GM19193 (cell line): ENCODE results near the gene KCNK5.

Source experiments
- POLR2A ChIP-seq: IDR thresholded peaks from 4 replicates; pipeline ENCODE4 v1.6.1; 2011; ENCODE audit not compliant: insufficient read depth, insufficient read length; ENCODE audit errors: extremely low read depth

Gene KCNK5, protein sequence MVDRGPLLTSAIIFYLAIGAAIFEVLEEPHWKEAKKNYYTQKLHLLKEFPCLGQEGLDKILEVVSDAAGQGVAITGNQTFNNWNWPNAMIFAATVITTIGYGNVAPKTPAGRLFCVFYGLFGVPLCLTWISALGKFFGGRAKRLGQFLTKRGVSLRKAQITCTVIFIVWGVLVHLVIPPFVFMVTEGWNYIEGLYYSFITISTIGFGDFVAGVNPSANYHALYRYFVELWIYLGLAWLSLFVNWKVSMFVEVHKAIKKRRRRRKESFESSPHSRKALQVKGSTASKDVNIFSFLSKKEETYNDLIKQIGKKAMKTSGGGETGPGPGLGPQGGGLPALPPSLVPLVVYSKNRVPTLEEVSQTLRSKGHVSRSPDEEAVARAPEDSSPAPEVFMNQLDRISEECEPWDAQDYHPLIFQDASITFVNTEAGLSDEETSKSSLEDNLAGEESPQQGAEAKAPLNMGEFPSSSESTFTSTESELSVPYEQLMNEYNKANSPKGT

DNA sequence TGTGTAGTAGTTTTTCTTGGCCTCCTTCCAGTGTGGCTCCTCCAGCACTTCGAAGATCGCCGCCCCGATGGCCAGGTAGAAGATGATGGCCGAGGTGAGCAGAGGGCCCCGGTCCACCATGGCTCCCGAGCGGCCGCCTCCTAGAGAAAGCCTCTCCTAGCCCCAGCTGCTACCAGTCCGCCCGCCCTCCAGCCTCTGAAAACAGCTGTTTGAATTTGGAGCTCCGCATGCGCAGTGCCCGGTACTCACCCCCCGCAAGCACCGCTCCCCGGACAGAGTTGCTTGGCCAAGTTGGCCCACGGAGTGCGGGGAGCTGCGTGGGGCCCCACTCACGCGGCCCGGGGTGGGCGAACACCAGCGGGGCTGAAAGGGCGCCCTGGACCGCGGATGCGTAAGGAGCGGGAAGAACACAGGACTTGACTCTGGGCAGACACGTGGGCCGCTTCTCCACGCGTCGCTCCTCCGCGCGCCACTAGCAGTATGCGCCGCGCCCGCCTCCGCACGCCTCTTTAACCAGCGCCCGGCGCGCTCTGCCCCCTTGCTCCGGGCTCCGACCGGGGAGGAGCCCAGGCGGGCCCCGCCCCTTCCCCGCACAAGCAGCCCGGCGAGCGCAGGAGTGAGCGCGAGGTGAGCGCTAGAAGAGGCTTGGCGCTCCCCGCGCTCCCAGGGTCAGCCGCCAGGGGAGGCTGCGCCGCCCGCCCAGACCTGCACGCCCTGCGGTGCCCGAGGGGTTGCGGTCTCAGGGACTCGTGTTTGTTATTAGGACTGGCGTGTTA lies at the start of gene KCNK5:
Gene KCNK5, minus strand, starts transcription at position 484 of the 776 bp plus-strand sequence. Its CDS starts 364 bp downstream, at position 120.
- peak; percentile 73 for TF ChIP-seq POLR2A

DNA sequence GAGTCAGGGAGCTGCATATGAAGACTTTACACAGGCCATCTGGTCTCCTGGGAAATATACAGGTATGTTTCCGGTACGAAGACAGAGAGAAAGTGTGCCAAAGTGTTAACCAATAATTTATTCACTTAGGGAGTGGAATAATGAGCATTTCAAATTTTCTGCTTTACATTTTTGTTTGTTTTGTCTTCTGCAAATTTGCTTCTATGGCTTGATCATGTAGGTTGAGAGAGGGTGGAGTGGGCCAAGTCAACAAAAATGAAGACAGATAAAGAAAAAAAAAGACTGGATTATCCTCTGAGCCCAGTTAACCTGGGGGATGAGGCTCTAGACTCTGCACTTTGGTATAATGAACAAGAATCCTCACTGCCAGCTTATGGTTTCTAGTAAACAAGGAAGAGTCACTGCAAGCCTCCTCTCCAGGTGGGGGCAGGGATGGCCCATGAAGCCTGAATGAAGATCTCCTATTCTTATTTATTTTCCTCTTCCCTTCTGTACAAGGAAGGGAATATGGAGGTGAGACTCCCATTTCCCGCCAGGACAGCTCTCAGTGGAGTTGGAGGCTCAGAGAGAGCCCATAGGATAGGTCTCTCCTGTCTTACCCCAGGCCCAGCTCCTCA lies 47.2 kb upstream of the KCNK5 start:
- TF ChIP-seq POLR2A, result no peak

DNA sequence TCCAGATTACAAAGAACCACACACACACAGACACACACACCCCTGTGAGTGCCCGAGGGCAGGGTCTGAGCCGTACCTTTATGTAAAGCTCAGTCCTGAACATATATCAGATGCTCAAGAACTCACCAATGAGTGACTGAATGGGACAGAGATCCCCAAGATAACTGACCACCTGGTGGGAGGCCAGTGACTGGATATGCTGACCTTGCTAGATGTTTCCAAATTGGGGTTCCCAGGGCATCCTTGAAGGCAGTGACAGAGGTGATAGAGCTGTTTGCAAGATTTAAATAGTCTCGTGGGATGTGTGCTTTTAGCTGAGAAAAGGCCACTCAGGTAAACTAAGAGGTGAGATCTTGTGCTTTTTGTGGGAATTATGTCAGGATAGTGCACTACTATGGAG lies 45.6 kb upstream of the KCNK5 start:
- TF ChIP-seq POLR2A, result no peak

DNA sequence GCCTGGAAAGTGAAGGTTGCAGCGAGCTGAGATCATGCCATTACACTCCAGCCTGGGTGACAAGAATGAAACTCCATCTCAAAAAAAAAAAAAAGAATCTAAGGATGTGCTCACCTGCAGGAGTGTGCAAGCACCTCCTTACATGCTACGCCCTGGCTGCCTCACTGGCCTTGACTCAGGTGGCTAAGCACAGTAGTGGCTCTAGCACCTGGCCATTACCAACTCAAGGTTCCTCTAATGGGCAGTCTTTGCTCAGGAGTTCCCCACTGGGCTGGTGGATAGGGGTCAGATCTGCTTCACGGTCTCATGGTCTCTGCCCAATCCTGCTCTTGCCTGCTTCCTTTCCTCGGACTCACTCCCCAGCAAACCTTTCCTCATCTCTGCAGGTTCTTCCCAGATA lies 45.2 kb upstream of the KCNK5 start:
- TF ChIP-seq POLR2A, result no peak

DNA sequence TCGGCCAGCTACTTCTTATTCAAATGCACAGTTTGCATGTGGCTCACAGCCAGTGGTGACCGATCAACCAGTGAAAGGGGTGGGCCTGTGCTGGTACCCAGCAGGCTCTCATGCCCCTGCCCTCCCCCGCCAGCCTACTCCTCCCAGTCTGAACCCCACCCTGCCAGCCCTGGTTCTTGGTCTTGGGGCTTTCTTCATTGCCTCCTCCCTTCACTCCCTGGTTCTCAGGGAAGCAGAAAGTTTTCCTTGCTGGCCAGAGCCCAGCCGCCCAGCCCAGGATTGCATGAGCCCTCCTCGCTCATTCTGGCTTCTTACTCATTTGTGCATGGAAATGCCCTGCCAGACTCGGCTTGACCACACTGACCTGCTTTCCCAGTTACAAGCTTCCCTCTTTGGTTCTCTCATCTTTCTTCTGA lies 44.1 kb upstream of the KCNK5 start:
- TF ChIP-seq POLR2A, result no peak

DNA sequence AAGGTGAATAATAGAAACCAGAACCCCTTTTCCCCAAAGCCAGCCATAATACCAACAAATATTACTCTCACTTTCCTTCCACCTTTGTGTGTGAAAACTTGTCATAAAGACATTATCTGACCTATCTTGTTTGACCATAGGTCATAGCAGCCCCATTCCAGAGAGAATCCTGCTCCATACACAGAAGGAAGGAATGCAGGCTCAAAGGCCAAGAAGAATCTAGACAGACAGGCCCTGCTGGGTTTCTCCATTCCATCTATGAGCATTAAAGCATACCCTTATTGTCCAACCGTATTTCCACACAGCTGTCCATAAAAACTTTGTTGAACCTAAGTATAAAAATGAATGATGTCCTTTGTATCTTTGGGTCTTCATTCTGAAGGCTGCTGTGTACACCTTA lies 40.7 kb upstream of the KCNK5 start:
- no peak for TF ChIP-seq POLR2A

DNA sequence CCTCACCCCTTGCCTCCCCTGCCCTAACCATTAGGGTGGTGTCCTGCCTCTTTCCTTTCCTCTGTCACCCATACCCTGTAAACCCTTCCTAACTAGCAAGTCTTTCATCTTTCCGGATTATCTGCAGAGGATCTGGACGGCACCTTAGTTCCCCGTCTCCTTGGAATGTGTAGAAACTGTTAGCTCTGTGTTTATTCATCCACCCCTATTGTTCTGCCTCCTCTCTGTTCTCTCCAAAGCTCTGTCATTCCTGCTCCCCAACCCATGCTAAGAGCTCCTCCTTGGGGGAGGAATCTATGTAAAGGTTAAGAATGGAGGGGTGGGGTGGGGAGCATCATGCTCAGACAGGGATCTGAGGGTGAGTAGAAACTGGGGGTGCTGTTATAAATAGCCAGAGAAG lies 39.4 kb upstream of the KCNK5 start:
- TF ChIP-seq POLR2A, result no peak

DNA sequence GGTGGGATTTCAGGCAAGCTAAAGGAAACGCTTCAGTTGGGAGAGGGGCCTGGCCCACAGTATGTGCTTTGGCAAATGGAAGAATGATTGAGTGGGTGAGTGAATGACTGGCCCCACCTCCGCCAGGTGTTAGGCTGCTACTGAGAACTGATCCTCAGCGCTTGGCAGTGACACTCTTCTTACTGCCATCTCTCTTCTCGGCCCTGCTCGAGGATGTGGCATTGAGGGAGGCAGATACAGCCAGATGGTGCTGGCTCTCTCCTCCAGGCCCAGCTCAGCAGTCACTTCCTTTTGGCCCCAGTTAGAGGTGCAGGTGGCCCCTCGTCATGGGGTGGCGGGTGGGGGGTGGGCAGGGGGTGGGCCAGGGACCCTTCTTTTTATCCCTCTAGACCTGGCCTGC lies 38.9 kb upstream of the KCNK5 start:
- no peak for TF ChIP-seq POLR2A

DNA sequence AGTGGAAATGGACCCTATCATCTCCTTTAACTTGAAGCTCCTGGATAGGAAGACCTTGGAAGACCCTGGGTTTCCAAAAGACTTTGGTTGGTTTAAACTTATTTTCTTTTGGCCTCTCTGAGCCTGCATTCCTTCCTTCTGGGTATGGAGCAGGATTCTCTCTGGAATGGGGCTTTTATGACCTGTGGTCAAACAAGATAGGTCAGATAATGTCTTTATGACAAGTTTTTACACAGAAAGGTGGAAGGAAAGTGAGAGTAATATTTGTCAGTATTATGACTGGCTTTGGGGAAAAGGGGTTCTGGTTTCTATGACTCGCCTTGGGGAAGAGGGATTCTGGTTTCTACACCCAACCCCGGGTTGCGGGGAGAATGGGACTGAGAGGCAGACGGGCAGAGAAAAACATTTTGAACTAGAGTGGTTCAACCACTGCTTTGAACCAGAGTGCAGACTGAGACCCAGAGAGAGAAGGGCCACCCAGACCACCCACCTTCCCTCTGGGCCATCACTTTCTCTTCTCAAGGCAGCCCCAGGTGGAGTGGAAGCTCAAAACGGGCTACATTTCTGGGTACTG lies 37.6 kb upstream of the KCNK5 start:
- no peak for TF ChIP-seq POLR2A

DNA sequence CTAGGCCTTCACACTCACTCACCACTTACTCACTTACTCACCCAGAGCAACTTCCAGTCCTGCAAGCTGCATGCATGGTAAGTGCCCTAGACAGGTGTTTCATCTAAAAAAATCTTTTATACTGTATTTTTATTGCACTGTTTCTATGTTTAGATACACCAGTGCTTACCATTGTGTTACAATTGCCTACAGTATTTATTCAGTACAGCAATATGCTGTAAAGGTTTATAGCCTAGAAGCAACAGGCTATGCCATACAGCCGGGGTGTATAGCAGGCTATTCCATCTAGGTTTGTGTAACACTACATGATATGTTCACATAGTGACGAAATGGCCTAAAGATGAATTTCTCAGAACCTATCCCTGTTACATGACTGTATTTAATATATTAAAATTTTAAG lies 37.1 kb upstream of the KCNK5 start:
- TF ChIP-seq POLR2A, result no peak

DNA sequence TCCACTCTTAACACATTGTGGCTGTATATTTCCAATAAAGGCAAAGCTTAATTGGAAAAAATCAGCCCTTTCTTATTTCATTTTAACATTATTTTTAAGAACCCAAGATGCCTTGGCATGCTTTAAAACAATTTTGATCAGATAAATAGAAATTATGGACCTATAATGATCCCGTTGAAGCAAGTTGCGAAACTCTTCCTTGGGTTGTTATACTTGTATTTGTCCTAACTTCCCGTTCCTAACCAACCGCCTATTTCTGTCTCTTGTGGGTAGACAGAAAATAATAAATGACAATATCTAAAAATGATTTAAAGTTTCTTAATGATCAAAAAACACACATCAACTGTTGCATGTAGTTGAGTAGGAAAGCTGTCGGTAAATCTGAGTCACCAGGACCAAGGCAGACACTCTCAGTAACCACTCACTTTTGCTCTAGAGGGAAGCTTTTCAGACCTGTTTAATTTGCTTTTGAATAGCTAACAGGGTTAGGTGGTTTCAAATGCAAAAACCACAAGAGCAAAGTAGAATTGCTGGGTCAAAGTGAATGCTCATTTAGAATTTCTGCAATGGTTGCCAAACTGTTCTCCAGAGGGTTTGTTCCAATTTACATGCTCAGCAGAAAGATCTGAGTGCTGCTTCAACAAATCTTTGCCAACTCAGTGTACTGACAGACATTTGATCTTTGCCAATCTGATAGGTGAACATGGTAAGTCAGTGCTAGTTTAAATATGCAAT lies 34.2 kb upstream of the KCNK5 start:
- TF ChIP-seq POLR2A, result no peak

DNA sequence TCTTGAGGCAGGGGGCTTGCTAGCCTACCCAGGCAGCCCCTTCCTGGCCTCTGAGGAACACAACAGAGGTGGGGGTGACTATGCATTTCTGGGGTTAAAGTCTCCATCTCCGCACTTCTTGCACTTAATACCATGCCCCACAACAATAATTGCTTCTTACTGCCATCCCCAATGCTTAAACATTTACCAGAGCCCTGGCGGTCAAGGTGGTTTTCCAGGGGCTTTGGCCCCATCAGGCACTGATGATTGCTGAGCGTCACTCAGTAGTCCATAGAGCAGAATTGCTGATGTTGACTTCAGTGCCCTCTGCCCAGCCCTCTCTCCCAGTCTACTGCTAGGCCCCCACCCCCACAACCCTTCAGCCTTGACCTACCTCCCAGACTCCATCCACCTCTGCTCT lies 32.5 kb upstream of the KCNK5 start:
- TF ChIP-seq POLR2A, result no peak

DNA sequence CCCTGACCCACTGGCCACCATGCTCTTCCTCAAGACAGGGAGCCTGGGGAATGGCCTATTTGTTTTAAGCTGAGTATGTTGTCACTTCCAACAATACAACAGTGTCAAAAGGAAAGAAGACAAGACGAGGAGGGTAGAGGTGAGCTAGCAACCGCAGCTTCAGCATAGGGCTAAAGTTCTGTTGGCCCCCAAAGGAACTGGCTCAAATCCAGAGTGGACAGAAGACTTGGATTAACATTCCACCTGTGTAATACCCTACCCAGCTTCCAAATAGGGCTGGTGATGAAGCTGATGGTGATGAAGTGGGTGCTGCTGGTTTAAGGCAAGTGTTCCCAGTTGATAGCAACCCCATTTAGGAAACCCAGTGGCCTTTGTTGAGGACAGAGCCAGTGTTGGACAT lies 31.7 kb upstream of the KCNK5 start:
- TF ChIP-seq POLR2A, result no peak

DNA sequence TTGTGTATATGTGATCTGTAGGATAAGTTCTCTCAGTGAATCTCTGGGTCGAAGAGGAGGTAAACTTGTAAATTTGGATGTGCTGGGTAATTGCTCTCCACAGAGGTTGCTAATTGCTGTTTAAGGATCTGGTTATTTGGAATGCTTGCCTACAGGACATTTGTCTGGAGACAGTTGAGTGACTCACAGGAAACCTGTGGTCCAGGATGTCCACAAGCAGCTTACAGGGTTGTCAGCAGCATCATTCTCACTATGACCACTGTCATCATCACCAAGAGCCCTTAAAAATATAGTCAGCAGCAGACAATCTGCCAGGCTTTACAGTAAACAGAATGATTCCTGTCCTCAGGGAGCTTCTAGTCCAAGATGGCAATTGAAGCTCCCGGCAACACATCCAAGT lies 31.2 kb upstream of the KCNK5 start:
- TF ChIP-seq POLR2A, result no peak
